Endothelial cell (in vitro differentiated cells): ENCODE measurements around the gene ACACA. TPM values are rescaled to one million over a fixed set of nuclear protein-coding genes. Genes with fewer than 3 reads are reported as not detected.

Source experiments
- DNase-seq: peaks from one replicate; pipeline ENCODE4 v3.0.0; 2021; ENCODE audit warnings: low spot score
- H3K27ac Mint-ChIP-seq: one replicate; pipeline ENCODE4 v1.8.0; 2021; ENCODE audit warnings: mixed read lengths, inconsistent platforms; ENCODE audit not compliant: unreplicated experiment
- H3K27me3 Mint-ChIP-seq: one replicate; pipeline ENCODE4 v1.8.0; 2021; ENCODE audit warnings: mild to moderate bottlenecking, moderate library complexity, mixed read lengths, inconsistent platforms; ENCODE audit not compliant: unreplicated experiment
- H3K36me3 Mint-ChIP-seq: one replicate; pipeline ENCODE4 v1.8.0; 2021; ENCODE audit warnings: mild to moderate bottlenecking, low read depth, mixed read lengths, inconsistent platforms; ENCODE audit not compliant: unreplicated experiment
- H3K4me1 Mint-ChIP-seq: one replicate; pipeline ENCODE4 v1.8.0; 2021; ENCODE audit warnings: mild to moderate bottlenecking, mixed read lengths, inconsistent platforms; ENCODE audit not compliant: unreplicated experiment
- H3K4me3 Mint-ChIP-seq: one replicate; pipeline ENCODE4 v1.8.0; 2021; ENCODE audit warnings: mild to moderate bottlenecking, mixed read lengths, inconsistent platforms; ENCODE audit not compliant: unreplicated experiment
- H3K9me3 Mint-ChIP-seq: one replicate; pipeline ENCODE4 v1.8.0; 2021; ENCODE audit warnings: mixed read lengths, inconsistent platforms; ENCODE audit not compliant: unreplicated experiment
- CTCF ChIP-seq: fragments of 200-600 bp; sonication (generic); IDR thresholded peaks from one replicate; pipeline ENCODE4 v1.5.0; 2021; ENCODE audit warnings: antibody characterized with exemption; ENCODE audit not compliant: unreplicated experiment
- total RNA-seq: library from RNA; stranded (reverse); fragmentation: NEBNext Ultra II Directional; extraction: Animal tissue kit (Norgen Biotek cat#: 25700); gene quantifications from one replicate; pipeline ENCODE4 v1.2.1, GENCODE V29; 2021; ENCODE audit not compliant: unreplicated experiment

The ACACA gene
- total RNA-seq, 1 donor from 2014 or later, result 91.5 TPM

GRCh38 chr17:37327341-37328090, 79.1 kb downstream of the ACACA start:
- no peak overlapping the region for H3K4me3 Mint-ChIP-seq
- no peak overlapping the region for H3K27ac Mint-ChIP-seq
- no peaks in the 10 kb centered on the region for H3K4me1 Mint-ChIP-seq
- H3K9me3 Mint-ChIP-seq, result no peaks in the 10 kb centered on the region
- peaks cover under 1% of the 10 kb centered on the region for H3K36me3 Mint-ChIP-seq
- no peak for TF ChIP-seq CTCF
- DNase-seq, result no peak
- no peaks in the 10 kb centered on the region for H3K27me3 Mint-ChIP-seq

- no peak for TF ChIP-seq CTCF
- Mint-ChIP-seq H3K36me3 (peaks cover 5% of the 10 kb centered on the region), H3K27ac (no peak overlapping the region), H3K4me1 (no peaks in the 10 kb centered on the region), H3K27me3 (no peaks in the 10 kb centered on the region), H3K9me3 (no peaks in the 10 kb centered on the region), H3K4me3 (no peak overlapping the region)
- no peak for DNase-seq
These were observed 83.6 kb downstream of the ACACA start for GRCh38 chr17:37322826-37323561.

- H3K4me1 Mint-ChIP-seq, result peaks cover 3% of the 10 kb centered on the region
- H3K36me3 Mint-ChIP-seq, result peaks cover 5% of the 10 kb centered on the region
- no peak overlapping the region for H3K4me3 Mint-ChIP-seq
- H3K9me3 Mint-ChIP-seq, result no peaks in the 10 kb centered on the region
- no peaks in the 10 kb centered on the region for H3K27me3 Mint-ChIP-seq
- no peak overlapping the region for H3K27ac Mint-ChIP-seq
- TF ChIP-seq CTCF, result no peak
- no peak for DNase-seq
These were observed 84.5 kb downstream of the ACACA start for GRCh38 chr17:37322106-37322505.

GRCh38 chr17:37318931-37319594, 87.6 kb downstream of the ACACA start:
- no peak for DNase-seq
- TF ChIP-seq CTCF, result no peak
- Mint-ChIP-seq H3K4me1 (peaks cover 14% of the 10 kb centered on the region), H3K27me3 (no peaks in the 10 kb centered on the region), H3K27ac (no peak overlapping the region), H3K9me3 (no peaks in the 10 kb centered on the region), H3K36me3 (peaks cover 12% of the 10 kb centered on the region), H3K4me3 (no peak overlapping the region)

GRCh38 chr17:37317867-37318266, 88.8 kb downstream of the ACACA start:
- H3K9me3 Mint-ChIP-seq, result no peaks in the 10 kb centered on the region
- H3K4me1 Mint-ChIP-seq, result peaks cover 14% of the 10 kb centered on the region
- no peak overlapping the region for H3K27ac Mint-ChIP-seq
- TF ChIP-seq CTCF, result no peak
- DNase-seq, result no peak
- peaks cover 12% of the 10 kb centered on the region for H3K36me3 Mint-ChIP-seq
- H3K27me3 Mint-ChIP-seq, result no peaks in the 10 kb centered on the region
- no peak overlapping the region for H3K4me3 Mint-ChIP-seq
